Mammary epithelial cell (primary cell): Measurements from ENCODE around the gene SLC15A3.

Source experiments
- EZH2 ChIP-seq: IDR thresholded peaks from 2 replicates; pipeline ENCODE4 v1.6.1; 2012; ENCODE audit warnings: low read length, inconsistent platforms, borderline replicate concordance
- TF ChIP-seq, protein P1 (sequence below), 2 donors: IDR thresholded peaks in 1 of 2; conservative IDR thresholded peaks in 1 of 2; 2 replicates each; pipeline ENCODE4 v1.5.1; 2011 to 2012; ENCODE audit warnings: inconsistent platforms in 2 of 2, low read length in 2 of 2, mild to moderate bottlenecking in 2 of 2, control low read depth in 1 of 2, low read depth in 1 of 2; ENCODE audit not compliant: insufficient read depth in 1 of 2; ENCODE audit errors: extremely low read depth in 1 of 2

GRCh38 chr11:60937811-60938210 is 14.2 kb downstream of the SLC15A3 start:
- TF ChIP-seq, protein P1, sequence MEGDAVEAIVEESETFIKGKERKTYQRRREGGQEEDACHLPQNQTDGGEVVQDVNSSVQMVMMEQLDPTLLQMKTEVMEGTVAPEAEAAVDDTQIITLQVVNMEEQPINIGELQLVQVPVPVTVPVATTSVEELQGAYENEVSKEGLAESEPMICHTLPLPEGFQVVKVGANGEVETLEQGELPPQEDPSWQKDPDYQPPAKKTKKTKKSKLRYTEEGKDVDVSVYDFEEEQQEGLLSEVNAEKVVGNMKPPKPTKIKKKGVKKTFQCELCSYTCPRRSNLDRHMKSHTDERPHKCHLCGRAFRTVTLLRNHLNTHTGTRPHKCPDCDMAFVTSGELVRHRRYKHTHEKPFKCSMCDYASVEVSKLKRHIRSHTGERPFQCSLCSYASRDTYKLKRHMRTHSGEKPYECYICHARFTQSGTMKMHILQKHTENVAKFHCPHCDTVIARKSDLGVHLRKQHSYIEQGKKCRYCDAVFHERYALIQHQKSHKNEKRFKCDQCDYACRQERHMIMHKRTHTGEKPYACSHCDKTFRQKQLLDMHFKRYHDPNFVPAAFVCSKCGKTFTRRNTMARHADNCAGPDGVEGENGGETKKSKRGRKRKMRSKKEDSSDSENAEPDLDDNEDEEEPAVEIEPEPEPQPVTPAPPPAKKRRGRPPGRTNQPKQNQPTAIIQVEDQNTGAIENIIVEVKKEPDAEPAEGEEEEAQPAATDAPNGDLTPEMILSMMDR (conservative IDR thresholded peaks at IDR 0.05 in 1 of 2, IDR thresholded peaks at IDR 0.05 in 1 of 2; ENCODE audit: extremely low read depth in 1 of 2, insufficient read depth in 1 of 2, low read depth in 1 of 2, low read length in 2 of 2): no peak
- TF ChIP-seq EZH2: no peak
